SK-N-SH treated with all-trans-retinoic acid at 6 μM for 48 hours (cell line): Measurements from ENCODE around the gene PRDM5.

Experiments used
- ATAC-seq: fragments of 200-7000 bp; cut with Tn5 transposase; 3 replicates; pipeline ENCODE4 v1.9.1; 2020; ENCODE audit warnings: mild to moderate bottlenecking, moderate library complexity
- BACH2 ChIP-seq: fragments of 250-450 bp; sonication (Bioruptor Pico); IDR thresholded peaks from 2 replicates; pipeline ENCODE4 v1.9.0; 2021; ENCODE audit warnings: mild to moderate bottlenecking, borderline replicate concordance
- CREB5 ChIP-seq: fragments of 250-450 bp; sonication (Bioruptor Pico); IDR thresholded peaks from 2 replicates; pipeline ENCODE4 v1.5.1; 2020; ENCODE audit warnings: low read depth, mild to moderate bottlenecking, moderate library complexity
- CSDC2 ChIP-seq: fragments of 250-450 bp; sonication (Bioruptor Pico); IDR thresholded peaks from 2 replicates; pipeline ENCODE4 v1.5.0; 2020; ENCODE audit warnings: mild to moderate bottlenecking, moderate library complexity
- CSRNP3 ChIP-seq: fragments of 250-450 bp; sonication (Bioruptor Pico); IDR thresholded peaks from 2 replicates; pipeline ENCODE4 v1.5.1; 2021; ENCODE audit warnings: mild to moderate bottlenecking, moderate library complexity
- GLIS3 ChIP-seq: fragments of 250-450 bp; sonication (Bioruptor Pico); IDR thresholded peaks from 2 replicates; pipeline ENCODE4 v1.5.0; 2020; ENCODE audit warnings: mild to moderate bottlenecking, moderate library complexity
- ISL1 ChIP-seq: fragments of 250-450 bp; sonication (Bioruptor Pico); IDR thresholded peaks from 2 replicates; pipeline ENCODE4 v2.1.2; 2022; ENCODE audit warnings: mild to moderate bottlenecking, moderate library complexity
- OSR1 ChIP-seq: fragments of 250-450 bp; sonication (Bioruptor Pico); IDR thresholded peaks from 2 replicates; pipeline ENCODE4 v1.8.0; 2022; ENCODE audit warnings: moderate library complexity, mild to moderate bottlenecking, inconsistent platforms
- PATZ1 ChIP-seq: fragments of 250-450 bp; sonication (Bioruptor Pico); IDR thresholded peaks from 2 replicates; pipeline ENCODE4 v1.8.0; 2020; ENCODE audit warnings: mild to moderate bottlenecking, moderate library complexity, borderline replicate concordance
- PPARA ChIP-seq: fragments of 250-450 bp; sonication (Bioruptor Pico); IDR thresholded peaks from 2 replicates; pipeline ENCODE4 v1.5.0; 2020; ENCODE audit warnings: mild to moderate bottlenecking, borderline replicate concordance
- RARB ChIP-seq: fragments of 250-450 bp; sonication (Bioruptor Pico); IDR thresholded peaks from 2 replicates; pipeline ENCODE4 v1.8.0; 2021; ENCODE audit warnings: mild to moderate bottlenecking, moderate library complexity
- SNAI2 ChIP-seq: fragments of 250-450 bp; sonication (Bioruptor Pico); IDR thresholded peaks from 2 replicates; pipeline ENCODE4 v1.5.0; 2020; ENCODE audit warnings: mild to moderate bottlenecking, moderate library complexity
- TCF4 ChIP-seq: fragments of 250-450 bp; sonication (Bioruptor Pico); IDR thresholded peaks from 2 replicates; pipeline ENCODE4 v1.8.0; 2021; ENCODE audit warnings: mild to moderate bottlenecking, moderate library complexity, borderline replicate concordance
- TOX ChIP-seq: fragments of 250-450 bp; sonication (Bioruptor Pico); IDR thresholded peaks from 2 replicates; pipeline ENCODE4 v1.8.0; 2021; ENCODE audit warnings: mild to moderate bottlenecking, moderate library complexity, borderline replicate concordance
- ZC3H10 ChIP-seq: fragments of 250-450 bp; sonication (Bioruptor Pico); IDR thresholded peaks from 2 replicates; pipeline ENCODE4 v1.5.1; 2021; ENCODE audit warnings: mild to moderate bottlenecking, moderate library complexity
- ZFP3 ChIP-seq: fragments of 250-450 bp; sonication (Bioruptor Pico); IDR thresholded peaks from 2 replicates; pipeline ENCODE4 v1.5.0; 2020; ENCODE audit warnings: mild to moderate bottlenecking, moderate library complexity
- ZFP30 ChIP-seq: fragments of 450-650 bp; formaldehyde crosslinking; IDR thresholded peaks from 2 replicates; pipeline ENCODE4 v1.5.0; 2022; ENCODE audit warnings: mild to moderate bottlenecking, moderate library complexity
- ZNF565 ChIP-seq: fragments of 450-650 bp; formaldehyde crosslinking; conservative IDR thresholded peaks from 2 replicates; pipeline ENCODE4 v1.5.0; 2020; ENCODE audit warnings: low read depth, mild to moderate bottlenecking, moderate library complexity
- ZNF70 ChIP-seq: fragments of 450-650 bp; formaldehyde crosslinking; IDR thresholded peaks from 2 replicates; pipeline ENCODE4 v1.5.0; 2020; ENCODE audit warnings: mild to moderate bottlenecking, moderate library complexity
- ZNF8 ChIP-seq: fragments of 450-650 bp; formaldehyde crosslinking; IDR thresholded peaks from 2 replicates; pipeline ENCODE4 v1.5.0; 2020; ENCODE audit warnings: mild to moderate bottlenecking, moderate library complexity
- TF ChIP-seq, protein P1 (sequence below): fragments of 250-450 bp; sonication (Bioruptor Pico); IDR thresholded peaks from 2 replicates; pipeline ENCODE4 v1.8.0; 2021; ENCODE audit warnings: low read depth, mild to moderate bottlenecking, moderate library complexity, borderline replicate concordance
- TF ChIP-seq, protein P2 (sequence below): fragments of 250-450 bp; sonication (Bioruptor Pico); IDR thresholded peaks from 2 replicates; pipeline ENCODE4 v1.5.0; 2020; ENCODE audit warnings: mild to moderate bottlenecking, moderate library complexity

The PRDM5 gene

GRCh38 chr4:120724656-120725055 lies 197.9 kb downstream of the PRDM5 start:
- TF ChIP-seq ISL1 (CRISPR knock-in tag): peak; percentile 21
- TF ChIP-seq RARB: no peak
- TF ChIP-seq, all 23 proteins: peak for 1
- no peak for ATAC-seq

GRCh38 chr4:120723986-120724385 lies 198.5 kb downstream of the PRDM5 start:
- no peak for ATAC-seq
- no peak for TF ChIP-seq RARB
- TF ChIP-seq, protein P1, sequence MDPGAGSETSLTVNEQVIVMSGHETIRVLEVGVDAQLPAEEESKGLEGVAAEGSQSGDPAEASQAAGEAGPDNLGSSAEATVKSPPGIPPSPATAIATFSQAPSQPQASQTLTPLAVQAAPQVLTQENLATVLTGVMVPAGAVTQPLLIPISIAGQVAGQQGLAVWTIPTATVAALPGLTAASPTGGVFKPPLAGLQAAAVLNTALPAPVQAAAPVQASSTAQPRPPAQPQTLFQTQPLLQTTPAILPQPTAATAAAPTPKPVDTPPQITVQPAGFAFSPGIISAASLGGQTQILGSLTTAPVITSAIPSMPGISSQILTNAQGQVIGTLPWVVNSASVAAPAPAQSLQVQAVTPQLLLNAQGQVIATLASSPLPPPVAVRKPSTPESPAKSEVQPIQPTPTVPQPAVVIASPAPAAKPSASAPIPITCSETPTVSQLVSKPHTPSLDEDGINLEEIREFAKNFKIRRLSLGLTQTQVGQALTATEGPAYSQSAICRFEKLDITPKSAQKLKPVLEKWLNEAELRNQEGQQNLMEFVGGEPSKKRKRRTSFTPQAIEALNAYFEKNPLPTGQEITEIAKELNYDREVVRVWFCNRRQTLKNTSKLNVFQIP (CRISPR knock-in tag): no peak
- no peak for TF ChIP-seq ZFP30 (CRISPR knock-in tag)
- TF ChIP-seq OSR1 (CRISPR knock-in tag): no peak
- no peak for TF ChIP-seq CREB5 (CRISPR knock-in tag)
- no peak for TF ChIP-seq PATZ1
- TF ChIP-seq, protein P2, sequence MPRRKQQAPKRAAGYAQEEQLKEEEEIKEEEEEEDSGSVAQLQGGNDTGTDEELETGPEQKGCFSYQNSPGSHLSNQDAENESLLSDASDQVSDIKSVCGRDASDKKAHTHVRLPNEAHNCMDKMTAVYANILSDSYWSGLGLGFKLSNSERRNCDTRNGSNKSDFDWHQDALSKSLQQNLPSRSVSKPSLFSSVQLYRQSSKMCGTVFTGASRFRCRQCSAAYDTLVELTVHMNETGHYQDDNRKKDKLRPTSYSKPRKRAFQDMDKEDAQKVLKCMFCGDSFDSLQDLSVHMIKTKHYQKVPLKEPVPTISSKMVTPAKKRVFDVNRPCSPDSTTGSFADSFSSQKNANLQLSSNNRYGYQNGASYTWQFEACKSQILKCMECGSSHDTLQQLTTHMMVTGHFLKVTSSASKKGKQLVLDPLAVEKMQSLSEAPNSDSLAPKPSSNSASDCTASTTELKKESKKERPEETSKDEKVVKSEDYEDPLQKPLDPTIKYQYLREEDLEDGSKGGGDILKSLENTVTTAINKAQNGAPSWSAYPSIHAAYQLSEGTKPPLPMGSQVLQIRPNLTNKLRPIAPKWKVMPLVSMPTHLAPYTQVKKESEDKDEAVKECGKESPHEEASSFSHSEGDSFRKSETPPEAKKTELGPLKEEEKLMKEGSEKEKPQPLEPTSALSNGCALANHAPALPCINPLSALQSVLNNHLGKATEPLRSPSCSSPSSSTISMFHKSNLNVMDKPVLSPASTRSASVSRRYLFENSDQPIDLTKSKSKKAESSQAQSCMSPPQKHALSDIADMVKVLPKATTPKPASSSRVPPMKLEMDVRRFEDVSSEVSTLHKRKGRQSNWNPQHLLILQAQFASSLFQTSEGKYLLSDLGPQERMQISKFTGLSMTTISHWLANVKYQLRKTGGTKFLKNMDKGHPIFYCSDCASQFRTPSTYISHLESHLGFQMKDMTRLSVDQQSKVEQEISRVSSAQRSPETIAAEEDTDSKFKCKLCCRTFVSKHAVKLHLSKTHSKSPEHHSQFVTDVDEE: no peak
- no peak for TF ChIP-seq ZNF70 (CRISPR knock-in tag)
- TF ChIP-seq ZFP3: no peak
- no peak for TF ChIP-seq TOX (CRISPR knock-in tag)
- TF ChIP-seq PPARA (CRISPR knock-in tag): no peak
- no peak for TF ChIP-seq TCF4
- TF ChIP-seq GLIS3 (CRISPR knock-in tag): no peak
- no peak for TF ChIP-seq ZNF565
- TF ChIP-seq ZC3H10 (CRISPR knock-in tag): no peak
- TF ChIP-seq ZNF8 (CRISPR knock-in tag): no peak
- TF ChIP-seq SNAI2: no peak
- no peak for TF ChIP-seq CSDC2 (CRISPR knock-in tag)

GRCh38 chr4:120723105-120723504 lies 199.4 kb downstream of the PRDM5 start:
- ATAC-seq: no peak
- TF ChIP-seq TOX (CRISPR knock-in tag): no peak
- no peak for TF ChIP-seq ZNF565
- TF ChIP-seq, protein P1 (CRISPR knock-in tag): no peak
- TF ChIP-seq ZFP30 (CRISPR knock-in tag): no peak
- TF ChIP-seq OSR1 (CRISPR knock-in tag): no peak
- no peak for TF ChIP-seq ZC3H10 (CRISPR knock-in tag)
- no peak for TF ChIP-seq ZNF8 (CRISPR knock-in tag)
- no peak for TF ChIP-seq ZNF70 (CRISPR knock-in tag)
- no peak for TF ChIP-seq ZFP3
- TF ChIP-seq CREB5 (CRISPR knock-in tag): no peak
- TF ChIP-seq CSRNP3 (CRISPR knock-in tag): no peak
- TF ChIP-seq, protein P2: no peak
- no peak for TF ChIP-seq BACH2 (CRISPR knock-in tag)
- no peak for TF ChIP-seq ISL1 (CRISPR knock-in tag)
